NCI-H446 treated with DMSO at 0.1 percent for 48 hours (cell line): ENCODE data around the gene SRRM5.
"Not testable (repeated sequence)": the region's sequence is repeated elsewhere in the genome, so short reads cannot be mapped to it uniquely, and the experiment has no call there.

Experiments used
- DNase-seq: peaks from one replicate; lab custom pipeline; 2025; lab: John Stamatoyannopoulos, UW

The SRRM5 gene

DNA sequence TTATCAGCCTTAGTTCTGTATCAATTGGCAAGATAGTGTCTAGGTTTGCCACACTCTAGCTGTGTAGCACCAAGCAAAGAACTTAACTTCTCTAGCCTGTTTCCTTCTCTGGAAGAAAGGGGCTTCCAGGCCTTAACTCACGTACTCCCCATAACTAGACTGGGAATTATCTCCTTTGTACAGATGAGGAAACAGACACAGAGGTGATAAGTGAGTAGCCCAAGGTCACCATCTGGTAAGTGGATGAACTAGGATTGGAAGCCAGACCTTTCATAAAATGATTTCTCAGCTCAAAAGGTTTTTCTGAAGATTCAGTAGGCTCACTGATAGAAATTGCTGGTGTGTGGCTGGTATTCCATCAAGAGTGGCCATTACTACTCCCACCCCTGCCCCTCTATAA is 4.4 kb downstream of the SRRM5 start:
- DNase-seq: no peak

- DNase-seq: no peak
Measured at GRCh38 chr19:43616954-43617353, 5.1 kb downstream of the SRRM5 start.

- DNase-seq: peak; percentile 74
Measured at GRCh38 chr19:43618921-43619261, 7.0 kb downstream of the SRRM5 start.

- DNase-seq: peak; percentile 95
Measured at GRCh38 chr19:43619262-43620060, 7.6 kb downstream of the SRRM5 start, which contains the start of gene ZNF428. ZNF428 (minus strand) TSS chr19:43619629; CDS start chr19:43614304, 5,325 bp downstream.

- DNase-seq: no peak
Measured at GRCh38 chr19:43620061-43621001, 8.4 kb downstream of the SRRM5 start.

GRCh38 chr19:43622070-43622469 is 10.2 kb downstream of the SRRM5 start:
- no peak for DNase-seq

- DNase-seq: no peak
Measured at GRCh38 chr19:43622956-43623355, 11.1 kb downstream of the SRRM5 start.

DNA sequence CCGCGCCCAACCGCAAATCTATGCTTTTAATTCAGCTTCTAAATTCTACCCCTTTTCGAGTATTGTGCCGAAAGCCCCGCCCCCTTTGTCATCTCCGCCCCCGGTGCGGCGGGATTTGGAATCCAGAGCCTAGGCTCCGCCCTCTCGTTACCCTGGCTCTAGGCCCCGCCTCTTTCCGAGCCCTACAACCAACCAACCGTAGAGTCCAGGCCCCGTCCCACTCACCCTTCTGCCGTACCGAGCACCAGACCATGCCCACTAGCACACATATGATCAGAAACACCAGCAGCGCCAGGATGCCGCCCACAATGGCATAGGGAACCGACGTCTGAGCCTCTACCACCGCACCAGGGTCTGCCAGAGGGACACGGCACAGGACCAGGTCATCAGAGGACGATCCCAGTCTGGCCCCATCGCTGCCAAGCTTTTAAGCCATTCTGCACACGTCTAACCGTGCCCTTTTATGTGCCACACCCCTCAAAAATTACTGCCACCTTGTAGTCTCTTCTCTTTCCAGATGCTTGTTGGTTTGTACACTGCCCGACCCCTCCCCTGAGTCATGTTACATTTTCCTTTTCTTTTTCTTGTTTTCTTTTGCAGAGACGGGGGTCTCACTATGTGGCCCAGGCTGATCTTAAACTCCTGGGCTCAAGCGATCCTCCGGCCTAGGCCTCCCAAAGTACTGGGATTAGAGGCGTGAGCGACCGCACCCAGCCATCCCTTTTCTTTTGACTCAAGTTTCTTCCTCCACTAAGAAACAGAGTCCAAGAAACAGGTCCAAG is 12.2 kb downstream of the SRRM5 start:
- DNase-seq: no peak

DNA sequence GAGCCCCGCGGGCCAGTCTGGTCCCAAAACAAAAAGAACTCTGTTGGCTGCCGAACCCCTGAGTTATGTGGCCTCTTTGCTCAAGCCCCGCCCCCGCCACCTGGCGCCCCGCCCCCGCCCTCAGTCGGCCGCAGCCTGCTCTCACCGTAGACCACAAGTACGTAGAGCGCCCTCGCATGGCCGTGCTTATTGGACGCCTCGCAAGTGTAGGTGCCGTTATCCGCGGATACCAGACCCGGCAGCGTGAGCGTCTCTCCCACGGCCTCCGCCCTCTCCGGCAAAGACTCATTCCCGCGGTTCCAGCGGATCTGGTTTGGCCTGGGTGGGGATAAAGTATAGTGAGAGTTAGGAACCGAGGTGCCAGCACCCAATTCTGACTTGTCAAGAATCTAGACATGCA is 13.0 kb downstream of the SRRM5 start:
- no peak for DNase-seq

DNA sequence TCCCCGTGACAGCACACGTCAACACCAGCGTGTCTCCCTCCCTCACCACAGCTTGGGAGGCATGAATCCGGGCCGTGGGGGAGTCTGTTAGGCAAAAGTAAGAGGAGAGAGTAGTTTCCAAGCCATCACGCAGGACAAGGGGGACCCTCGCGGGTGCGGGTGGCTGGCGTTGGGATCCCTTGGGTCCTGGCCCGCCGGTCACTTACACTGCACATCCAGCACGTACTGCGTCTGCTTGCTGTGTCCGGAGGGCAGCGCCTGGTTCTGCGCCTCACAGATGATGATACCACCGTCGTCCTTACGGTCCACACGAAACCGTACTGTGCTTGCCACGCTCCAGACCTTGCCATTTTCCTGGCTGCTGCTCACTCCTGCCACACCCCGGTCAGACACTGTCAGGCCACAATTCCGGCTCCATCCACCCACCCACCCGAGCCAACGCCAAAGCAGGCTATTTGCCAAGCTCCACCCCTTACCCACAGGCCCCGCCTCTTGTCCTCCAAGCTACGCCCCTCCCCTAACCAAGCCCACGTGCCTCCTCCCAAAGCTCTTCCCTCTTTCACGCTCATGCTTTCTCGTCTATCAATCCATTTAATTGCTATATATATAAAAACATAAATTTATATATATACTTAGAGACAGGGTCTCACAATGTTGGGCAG is 14.2 kb downstream of the SRRM5 start:
- DNase-seq: no peak

- no peak for DNase-seq
Measured at GRCh38 chr19:43626838-43627237, 14.9 kb downstream of the SRRM5 start.

- DNase-seq: no peak
Measured at GRCh38 chr19:43628646-43629326, 16.9 kb downstream of the SRRM5 start.

GRCh38 chr19:43631491-43631890 is 19.6 kb downstream of the SRRM5 start:
- no peak for DNase-seq

GRCh38 chr19:43633520-43633919 is 21.6 kb downstream of the SRRM5 start:
- no peak for DNase-seq

DNA sequence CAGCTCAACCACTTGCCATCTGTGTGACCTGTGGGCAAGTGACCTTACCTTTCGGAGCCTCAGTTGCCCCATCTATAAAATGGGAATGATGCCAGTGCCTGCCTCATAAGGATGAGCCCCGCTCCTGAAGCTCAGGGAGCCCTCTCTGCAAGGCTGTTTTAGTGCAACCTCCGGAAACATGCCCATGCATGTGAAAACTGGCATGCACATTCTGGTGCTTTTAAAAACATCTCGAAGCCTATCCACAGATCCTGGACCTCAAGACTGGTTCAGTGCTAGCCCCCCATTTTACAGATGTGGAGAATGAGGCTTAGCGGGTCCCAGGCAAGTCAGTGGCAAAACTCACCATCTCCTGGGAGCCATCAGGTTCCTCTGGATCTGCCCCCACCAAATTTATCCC is 22.2 kb downstream of the SRRM5 start:
- DNase-seq: no peak

GRCh38 chr19:43634506-43634871 is 22.6 kb downstream of the SRRM5 start:
- no peak for DNase-seq

- no peak for DNase-seq
Measured at GRCh38 chr19:43634872-43635560, 23.1 kb downstream of the SRRM5 start.

GRCh38 chr19:43635561-43635940 is 23.7 kb downstream of the SRRM5 start:
- DNase-seq: not testable (repeated sequence)

- DNase-seq: no peak
Measured at GRCh38 chr19:43636121-43636683, 24.3 kb downstream of the SRRM5 start.
